ENCODE measurements around the gene CLDN5.
"Not testable (repeated sequence)": the region's sequence is repeated elsewhere in the genome, so short reads cannot be mapped to it uniquely, and the experiment has no call there.

CLDN5 gene

GRCh38 chr22:19547620-19548019 lies 23.4 kb upstream of the CLDN5 start:
- DNase-seq = no peak

GRCh38 chr22:19546680-19547079 lies 22.5 kb upstream of the CLDN5 start:
- DNase-seq = no peak

GRCh38 chr22:19545935-19546207 lies 21.7 kb upstream of the CLDN5 start:
- DNase-seq = no peak

GRCh38 chr22:19543970-19544708 lies 19.9 kb upstream of the CLDN5 start:
- DNase-seq = no peak

DNA sequence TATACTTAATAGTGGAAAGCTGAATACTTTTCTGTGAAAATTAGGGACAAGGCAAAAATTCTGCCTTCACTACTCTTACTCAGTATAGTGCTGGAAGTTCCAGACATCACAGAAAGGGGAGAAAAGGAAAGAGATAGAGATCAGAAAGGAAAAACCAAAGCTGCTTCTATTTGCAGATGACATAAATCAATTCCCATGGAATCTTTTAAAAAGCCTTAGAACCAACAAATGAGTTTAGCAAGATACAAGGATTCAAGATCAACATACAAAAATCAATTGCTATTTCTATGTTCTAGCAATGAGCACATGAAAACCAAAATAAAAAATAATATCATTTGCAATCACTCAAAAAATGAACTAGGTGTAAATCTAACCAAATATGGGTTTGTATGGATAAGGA lies 16.2 kb upstream of the CLDN5 start:
- no peak for DNase-seq

DNA sequence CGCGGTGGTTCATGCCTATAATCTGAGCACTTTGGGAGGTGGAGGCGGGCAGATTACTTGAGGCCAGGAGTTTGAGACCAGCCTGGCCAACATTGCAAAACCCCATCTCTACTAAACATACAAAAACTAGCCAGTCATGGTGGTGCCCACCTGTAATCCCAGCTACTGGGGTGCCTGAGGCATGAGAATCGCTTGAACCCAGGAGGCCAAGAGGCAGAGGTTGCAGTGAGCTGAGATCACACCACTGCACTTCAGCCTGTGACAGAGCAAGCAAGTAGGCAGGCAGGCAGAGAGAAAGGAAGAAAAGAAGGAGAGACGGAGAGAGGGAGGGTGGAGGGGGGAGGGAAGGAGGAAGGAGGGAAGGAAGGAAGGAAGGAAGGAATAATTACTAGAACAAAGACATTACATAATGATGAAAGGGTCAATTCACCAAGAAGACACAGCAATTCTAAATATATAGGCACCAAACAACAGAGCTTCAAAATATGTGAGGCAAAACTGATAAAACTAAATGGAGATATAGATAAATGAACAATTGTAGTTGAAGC lies 13.8 kb upstream of the CLDN5 start:
- DNase-seq = no peak

DNA sequence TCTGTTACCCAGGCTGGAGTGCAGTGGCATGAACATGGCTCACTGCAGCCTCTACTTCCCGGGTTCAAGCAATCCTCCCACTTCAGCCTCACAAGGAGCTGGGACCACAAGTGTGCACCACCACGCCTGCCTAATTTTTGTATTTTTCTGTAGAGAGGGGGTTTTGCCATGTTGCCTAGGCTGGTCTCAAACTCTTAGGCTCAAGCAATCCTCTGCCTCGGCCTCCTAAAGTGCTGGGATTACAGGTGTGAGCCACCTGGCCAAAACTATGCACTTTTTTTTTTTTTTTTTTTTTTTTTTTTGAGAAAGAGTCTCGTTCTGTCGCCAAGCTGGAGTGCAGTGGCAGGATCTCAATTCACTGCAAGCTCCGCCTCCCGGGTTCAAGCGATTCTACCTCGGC lies 12.4 kb upstream of the CLDN5 start:
- no peak for DNase-seq

DNA sequence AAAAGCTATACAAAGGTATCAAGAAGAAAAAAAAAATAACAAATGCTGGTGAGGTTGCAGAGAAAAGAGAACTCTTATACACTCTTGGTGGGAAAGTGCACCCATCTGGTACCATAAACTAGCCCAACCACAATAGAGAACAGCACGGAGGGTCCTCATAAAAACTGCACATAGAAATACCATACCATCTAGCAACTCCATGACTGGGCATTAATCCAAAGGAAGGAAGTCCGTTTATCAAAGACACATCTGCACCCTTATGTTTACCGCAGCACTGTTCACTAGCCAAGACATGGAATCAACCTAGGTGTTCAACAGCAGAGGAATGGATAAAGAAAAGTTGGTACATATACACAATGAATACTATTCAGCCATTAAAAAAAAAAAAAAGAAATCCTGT lies 10.8 kb upstream of the CLDN5 start:
- DNase-seq = no peak

DNA sequence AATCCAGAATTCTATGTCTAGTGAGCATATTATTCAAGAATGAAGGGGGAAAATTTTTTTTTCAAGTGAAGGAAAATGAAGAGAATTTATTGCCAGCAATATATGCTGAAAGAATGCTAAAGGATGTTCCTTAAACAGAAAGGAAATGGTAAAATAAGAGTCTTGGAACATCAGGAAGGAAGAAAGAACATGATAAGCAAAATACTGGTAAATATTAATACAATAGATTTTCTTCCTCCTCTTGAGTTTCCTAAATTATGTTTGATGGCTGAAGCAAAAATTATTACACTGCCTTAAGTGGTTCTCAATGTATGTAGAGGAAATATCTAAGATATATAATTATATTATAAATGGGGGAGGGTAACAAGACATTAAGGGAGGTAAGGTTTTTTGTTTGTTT lies 9.6 kb upstream of the CLDN5 start:
- DNase-seq = no peak

DNA sequence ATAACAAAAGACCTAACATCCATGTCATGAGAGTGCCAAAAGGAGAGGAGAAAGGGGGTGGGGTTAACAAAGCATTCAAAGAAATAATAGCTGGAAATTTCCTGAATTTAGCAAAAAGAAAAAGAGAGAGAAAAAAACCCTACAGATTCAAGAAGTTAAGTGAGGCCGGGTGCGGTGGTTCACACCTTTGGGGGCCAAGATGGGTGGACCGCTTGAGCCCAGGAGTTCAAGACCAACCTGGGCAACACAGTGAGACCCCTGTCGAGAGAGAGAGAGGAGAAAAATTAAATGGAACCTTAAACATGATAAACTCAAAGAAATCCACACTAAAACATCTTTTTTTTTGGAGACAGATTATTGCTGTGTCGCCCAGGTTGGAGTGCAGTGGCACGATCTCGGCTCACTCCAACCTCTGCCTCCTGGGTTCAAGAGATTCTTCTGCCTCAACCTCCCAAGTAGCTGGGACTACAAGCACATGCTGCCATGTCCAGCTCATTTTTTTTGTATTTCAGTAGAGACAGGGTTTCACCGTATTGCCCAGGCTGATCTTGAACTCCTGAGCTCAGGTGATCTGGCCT lies 8.9 kb upstream of the CLDN5 start:
- no peak for DNase-seq

DNA sequence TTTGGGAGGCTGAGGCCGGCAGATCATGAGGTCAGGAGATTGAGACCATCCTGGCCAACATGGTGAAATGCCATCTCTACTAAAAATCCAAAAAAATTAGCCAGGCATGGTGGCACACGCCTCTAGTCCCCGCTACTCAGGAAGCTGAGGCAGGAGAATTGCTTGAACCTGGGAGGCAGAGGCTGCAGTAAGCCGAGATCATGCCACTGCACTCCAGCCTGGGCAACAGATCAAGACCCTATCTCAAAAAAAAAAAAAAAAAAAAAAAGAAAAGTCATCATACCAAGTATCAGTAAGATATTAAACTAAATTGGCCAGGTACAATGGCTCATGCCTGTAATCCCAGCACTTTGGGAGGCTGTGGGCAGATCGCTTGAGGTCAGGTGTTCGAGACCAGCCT lies 7.1 kb upstream of the CLDN5 start:
- not testable (repeated sequence) for DNase-seq

DNA sequence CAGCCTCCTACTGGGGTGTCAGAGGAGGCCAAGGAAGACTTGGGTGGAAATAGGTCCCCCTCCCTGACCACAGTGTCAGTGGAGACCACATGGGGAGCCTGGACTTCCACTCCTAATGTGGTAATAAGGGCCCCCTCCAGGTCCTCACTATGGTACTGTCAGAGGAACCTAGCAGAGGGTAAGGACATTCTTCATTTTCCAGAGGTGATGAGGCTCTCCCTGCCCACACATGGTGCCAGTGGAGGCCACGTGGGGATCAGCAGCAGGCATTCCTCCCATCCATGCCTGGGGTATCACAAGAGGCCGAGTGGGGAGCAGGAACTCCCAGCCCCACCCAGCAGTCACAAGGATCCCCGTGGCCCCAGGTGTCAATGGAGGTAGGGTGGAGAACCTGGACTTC lies 6.5 kb upstream of the CLDN5 start:
- DNase-seq = no peak

- no peak for DNase-seq
Observed at GRCh38 chr22:19529811-19530210, 5.6 kb upstream of the CLDN5 start.

- no peak for DNase-seq
Observed at GRCh38 chr22:19527861-19528417, 3.7 kb upstream of the CLDN5 start.

- DNase-seq = no peak
Observed at GRCh38 chr22:19527321-19527721, 3.1 kb upstream of the CLDN5 start.

DNA sequence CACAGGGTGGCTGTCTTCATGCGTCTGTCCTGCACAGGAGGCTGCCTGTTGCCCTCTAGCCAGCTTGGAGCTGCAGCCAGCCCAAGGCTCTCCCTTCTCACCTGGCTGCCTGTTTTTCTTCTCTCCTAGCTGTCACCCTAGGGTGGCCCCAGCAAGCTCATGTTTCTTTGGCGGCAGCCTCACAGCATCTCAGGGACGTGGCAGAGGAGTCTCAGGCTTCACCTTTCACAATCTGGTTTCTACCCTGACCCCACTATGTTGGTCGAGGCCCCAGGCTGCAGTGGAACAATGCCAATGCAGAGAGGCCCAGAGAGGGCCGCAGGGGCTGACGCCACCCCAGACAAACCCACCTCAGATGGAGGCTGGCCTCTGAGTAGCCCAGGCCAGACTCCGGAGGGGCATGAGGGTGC lies 2.5 kb upstream of the CLDN5 start:
- no peak for DNase-seq

- DNase-seq = no peak
Observed at GRCh38 chr22:19526076-19526701, 2.0 kb upstream of the CLDN5 start.

- no peak for DNase-seq
Observed at GRCh38 chr22:19525666-19526065, 1.5 kb upstream of the CLDN5 start.

DNA sequence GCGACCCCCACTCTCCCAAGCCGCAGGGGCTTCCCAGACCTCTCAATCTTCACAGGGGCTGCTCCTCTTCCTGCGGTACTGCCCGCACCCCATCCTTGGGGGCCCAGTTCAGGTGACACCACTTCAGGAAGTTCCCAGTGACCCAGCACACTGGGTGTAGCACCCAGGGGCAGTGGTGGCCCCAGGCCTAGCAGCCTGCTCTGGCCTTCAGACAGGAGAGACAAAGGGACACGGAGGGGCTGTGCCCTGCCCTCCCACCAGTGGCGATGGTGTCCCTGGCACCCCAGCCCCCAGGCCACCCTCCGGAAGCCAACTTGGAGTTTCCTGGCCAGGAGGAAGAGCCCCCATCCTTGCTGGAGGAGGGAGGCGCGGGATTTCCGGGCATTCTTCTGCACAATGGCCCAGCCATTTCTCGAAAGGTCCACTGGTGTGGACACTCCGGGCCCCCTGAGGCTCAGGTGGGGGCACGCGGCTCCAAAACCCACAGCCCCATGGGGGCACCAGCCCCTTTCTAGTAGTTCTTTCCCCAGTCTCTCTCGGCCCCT lies 978 bp upstream of the CLDN5 start:
- no peak for DNase-seq

GRCh38 chr22:19523240-19524169 lies 705 bp downstream of the CLDN5 start:
- peak; percentile 13 for DNase-seq

- no peak for DNase-seq
Observed at GRCh38 chr22:19522881-19523239, 1.4 kb downstream of the CLDN5 start.

- peak; percentile 93 for DNase-seq
Observed at GRCh38 chr22:19522190-19522880, 1.9 kb downstream of the CLDN5 start.

Data from NCI-H1105 (cell line).